KG1 (cell line): ENCODE measurements around the gene CEP41.
"Not testable (repeated sequence)": the region's sequence is repeated elsewhere in the genome, so short reads cannot be mapped to it uniquely, and the experiment has no call there.

ENCODE experiments used
- DNase-seq: peaks from one replicate; lab custom pipeline; 2025; lab: John Stamatoyannopoulos, UW

Gene CEP41

DNA sequence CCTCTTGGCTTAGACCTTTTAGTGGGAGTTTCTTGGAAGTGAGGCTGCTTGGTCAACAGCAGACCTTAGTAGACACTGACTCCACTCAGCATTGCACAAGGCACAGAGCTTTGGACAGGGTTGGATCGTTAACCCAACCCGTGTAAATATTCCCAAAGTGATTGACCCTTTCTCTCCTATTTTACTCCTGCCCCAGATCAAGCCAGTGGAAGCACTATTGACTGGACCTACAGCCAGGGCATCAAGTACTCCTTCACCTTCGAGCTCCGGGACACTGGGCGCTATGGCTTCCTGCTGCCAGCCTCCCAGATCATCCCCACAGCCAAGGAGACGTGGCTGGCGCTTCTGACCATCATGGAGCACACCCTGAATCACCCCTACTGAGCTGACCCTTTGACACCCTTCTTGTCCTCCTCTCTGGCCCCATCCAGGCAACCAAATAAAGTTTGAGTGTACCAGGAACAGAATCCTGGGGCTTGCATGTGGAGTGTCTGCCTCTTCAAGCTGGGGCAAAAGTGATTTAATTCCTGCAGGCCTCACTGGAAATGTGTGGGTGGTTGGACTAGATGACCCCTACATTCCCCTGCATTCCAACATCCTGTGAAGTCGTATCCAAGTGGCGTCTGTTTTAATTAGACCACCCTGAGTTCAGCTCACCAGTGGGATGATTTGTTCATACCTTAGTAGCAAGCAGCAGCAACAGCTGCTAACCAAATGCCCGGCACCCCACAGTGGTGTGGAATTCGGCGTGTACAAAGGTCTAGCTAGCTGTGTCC lies 53.0 kb downstream of the CEP41 start:
- DNase-seq = no peak

DNA sequence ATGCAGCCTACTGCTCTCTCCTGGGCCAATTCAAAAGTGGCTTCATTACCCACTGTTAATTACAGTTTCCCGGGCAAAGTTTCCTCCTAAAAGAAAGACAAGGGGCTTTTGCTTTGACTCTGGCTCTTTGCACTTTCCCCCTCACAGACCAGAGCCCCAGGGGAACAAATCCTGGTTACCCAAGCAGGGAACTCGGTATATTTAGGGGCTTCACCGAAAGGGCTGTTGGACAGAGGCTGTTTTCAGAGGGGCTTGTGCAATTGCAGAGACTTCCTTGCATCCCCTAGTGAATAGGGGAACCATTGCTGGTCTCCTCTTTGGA lies 53.5 kb downstream of the CEP41 start:
- no peak for DNase-seq

DNA sequence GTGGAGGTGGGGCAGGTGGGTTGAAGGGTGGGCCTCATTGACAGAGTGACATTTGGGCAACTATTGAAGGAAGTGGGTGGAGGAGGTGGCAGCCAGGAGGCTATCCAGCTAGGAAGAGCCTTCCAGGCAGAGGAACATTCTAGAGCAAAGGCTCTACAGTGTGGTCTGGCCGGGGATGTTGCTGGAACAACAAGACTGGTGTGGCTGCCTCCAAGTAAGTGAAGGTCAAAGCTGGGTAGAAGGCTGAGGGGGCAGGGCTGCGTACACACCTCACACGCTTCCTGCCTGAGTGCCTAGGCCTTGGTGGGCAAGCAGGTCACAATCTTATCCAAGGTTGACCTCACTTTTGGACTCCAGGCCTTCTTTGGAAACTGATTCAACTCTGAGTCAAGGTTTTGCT lies 53.9 kb downstream of the CEP41 start:
- DNase-seq = no peak

DNA sequence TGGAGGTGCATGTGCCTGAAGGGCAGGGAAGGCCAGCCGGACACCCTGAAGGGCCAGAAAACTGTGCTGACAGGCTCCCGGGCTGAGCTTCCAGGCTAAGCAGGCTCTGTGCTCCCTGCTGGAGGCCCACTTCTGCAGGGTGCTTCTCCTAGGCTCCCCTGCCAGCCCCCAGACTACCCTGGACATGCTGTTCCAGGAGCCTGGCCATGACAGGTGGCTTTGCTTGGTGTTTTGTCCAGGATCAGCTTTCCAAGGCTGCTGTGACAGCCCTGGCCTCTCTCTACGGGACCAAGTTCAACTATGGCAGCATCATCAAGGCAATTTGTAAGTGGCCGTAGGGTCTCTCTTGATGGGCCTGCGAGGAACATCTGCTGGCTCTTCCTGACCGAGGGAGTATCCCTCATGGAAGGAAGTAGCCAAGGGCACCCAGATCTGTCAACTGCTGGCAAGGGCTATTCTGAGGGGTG lies 55.2 kb downstream of the CEP41 start:
- DNase-seq = no peak

DNA sequence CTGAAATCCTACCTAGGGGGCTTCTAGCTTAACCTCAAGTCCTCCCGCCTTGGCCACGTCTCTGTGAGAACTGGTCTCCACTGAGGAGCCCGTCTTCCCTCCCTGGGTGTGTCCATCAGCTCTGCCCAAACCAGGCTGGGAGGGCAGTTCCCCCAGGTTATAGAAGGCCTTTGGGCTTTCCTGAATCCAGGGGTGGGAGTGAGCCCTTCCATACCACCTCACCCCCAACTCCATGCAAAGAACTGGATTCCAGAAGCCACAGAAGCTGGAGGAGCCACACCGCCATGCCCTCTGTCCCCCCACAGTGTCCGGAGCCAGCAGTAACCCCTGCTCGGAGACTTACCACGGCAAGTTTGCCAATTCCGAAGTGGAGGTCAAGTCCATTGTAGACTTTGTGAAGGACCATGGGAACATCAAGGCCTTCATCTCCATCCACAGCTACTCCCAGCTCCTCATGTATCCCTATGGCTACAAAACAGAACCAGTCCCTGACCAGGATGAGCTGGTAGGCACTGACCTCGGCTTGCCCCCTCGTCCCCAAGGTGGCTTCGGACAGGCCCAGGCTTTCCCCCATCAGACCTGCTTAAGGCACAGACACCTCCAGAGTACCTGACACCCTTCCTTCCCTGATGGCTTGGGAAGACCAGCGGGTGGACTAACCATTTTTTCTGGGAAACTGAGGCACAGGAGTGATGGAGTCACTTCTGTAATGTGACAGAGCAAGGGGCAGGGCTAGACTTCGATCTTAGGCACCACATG lies 55.8 kb downstream of the CEP41 start:
- DNase-seq = no peak

DNA sequence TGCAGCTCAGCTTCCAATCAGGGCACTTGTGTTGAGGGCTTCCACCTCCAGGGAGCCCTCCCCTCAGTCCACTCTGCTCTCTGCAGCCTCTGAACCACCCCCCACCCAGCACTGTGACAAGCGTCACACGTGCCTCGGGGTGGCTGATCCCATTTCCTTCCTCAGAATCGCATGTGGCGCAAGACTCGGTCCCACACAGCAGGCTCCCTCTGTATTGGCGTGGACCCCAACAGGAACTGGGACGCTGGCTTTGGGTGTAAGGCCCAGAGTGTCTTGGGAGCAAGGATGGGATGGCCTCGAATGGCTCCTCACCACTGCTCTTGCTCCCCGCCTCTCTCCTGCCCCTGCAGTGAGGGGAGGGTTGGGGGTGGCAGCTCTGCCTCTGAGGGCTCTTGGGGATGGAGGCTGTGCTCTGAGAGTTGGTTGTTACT lies 56.4 kb downstream of the CEP41 start:
- no peak for DNase-seq

DNA sequence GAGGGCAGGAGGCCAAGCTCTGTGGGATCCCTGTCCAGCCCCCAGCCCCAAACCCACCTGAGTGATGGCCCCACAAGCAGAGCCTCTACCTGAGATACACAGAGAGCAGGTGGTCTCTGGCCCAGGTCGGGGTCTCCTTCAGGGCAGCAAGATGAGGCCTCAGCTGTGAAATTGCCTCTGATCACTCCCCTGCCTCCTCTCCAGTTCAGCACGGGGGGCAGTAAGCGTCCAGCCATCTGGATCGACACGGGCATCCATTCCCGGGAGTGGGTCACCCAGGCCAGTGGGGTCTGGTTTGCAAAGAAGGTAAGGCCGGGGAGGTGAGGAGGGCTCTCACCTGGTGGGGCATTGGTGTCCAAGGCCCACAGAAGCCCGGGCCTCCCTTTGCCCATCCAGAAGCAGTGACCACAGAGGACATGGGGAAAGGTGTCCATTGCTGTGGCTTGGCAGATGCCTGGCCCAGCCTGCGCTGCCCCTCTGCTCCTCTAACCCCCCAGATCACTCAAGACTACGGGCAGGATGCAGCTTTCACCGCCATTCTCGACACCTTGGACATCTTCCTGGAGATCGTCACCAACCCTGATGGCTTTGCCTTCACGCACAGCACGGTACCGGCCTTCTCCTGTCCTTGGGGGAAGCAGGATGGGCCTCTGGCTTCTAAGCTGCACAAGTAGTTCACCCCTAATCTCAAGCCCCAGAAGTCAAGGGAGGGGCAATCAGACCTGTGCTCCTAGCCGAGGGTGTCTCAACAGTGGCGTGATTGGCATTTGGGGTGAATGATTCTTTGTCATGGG lies 57.4 kb downstream of the CEP41 start:
- no peak for DNase-seq

DNA sequence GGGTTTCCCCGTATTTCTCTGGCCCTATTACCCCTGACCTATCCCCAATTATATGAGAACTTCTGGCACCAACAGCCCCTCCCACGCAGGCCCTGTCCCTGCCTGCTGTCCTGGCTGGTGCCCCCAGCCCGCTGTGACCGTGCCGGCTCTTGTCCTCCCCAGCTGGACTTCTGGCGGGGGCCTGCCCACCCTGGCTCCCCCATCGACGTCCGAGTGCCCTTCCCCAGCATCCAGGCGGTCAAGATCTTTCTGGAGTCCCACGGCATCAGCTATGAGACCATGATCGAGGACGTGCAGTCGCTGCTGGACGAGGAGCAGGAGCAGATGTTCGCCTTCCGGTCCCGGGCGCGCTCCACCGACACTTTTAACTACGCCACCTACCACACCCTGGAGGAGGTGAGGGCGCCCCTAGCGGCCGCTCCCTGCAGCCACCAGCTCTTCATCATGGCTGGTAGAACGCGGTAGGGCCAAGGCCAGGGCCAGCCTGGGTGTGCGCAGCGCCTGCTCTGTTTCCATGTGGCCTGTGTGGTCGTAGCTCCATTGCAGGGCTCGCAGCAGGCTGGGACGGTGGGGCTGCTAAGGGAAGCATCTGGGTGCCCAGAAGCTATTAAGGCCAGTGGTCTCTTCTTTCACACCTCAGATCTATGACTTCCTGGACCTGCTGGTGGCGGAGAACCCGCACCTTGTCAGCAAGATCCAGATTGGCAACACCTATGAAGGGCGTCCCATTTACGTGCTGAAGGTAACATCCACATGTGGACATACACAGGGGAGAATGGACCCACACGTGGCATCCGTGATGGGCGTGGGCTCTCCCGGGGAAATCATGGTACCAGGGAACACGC lies 59.1 kb downstream of the CEP41 start:
- no peak for DNase-seq

DNA sequence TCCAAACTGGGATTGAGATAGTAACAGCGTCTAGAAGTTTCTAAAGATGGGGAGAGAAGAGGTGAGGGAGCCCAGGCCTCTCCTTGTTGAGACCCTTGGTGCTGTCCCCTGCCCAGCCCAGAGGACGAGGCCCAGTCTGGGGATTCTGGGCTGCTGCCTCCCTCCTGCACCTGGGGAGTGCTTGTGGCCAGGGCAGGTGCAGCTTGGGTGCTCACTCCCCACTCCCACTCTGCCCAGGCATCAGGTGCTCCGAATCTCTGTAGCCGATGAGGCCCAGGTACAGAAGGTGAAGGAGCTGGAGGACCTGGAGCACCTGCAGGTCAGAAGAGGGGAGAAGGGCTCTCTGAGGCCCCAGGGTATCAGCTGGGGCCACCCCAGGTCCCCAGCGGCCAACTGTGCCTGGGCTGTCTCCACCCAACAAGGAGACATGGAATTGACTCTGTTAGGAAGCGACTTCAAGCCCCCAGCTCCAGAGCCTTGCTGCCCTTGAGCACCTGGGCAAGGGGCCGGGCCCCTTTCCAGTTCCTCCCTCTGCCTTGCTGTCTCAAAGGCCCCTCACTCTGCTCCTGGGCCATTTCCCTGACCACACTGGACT lies 59.9 kb downstream of the CEP41 start:
- no peak for DNase-seq

DNA sequence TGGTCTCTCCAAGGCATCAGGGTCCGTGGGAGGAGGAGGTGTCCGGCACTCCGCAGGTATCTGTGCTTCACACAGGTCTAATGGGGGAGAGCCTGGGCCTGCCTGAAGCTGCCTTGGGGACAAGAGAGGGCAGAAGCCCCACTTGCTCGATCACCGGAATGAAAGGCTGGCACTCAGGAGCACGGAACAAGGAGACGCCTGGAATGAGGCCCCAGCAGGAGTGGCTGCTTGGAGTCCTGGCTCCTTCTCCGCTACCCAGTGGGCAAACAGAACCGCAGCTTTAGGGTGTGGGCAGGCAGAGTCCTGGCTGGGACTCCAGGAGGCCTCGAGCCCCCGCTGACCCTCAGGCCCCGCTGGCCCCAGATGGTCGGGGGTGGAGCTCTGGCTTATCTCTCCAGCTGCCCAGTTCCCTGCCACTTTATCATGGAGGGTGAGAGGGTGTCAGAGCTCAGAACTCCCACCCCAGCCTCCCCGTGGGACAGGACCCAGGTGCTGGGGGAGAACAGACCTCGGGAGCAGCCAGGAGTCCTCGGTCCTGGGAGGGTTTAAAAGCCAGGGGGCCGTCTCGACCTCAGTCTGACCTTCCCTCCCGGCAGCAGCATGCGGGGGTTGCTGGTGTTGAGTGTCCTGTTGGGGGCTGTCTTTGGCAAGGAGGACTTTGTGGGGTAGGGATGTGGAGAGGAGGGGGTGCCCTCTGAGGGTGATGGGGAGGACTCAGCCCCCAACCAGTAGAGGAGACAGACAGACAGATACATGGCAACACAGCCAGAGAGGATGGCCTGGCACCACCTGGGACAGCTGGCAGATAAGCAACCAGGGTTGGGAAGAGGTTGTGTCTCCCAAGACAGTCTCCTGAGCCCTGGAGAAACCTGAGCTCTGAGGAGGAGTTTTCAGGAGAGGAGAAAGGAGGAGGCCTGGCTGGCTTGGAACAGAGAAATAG lies 60.6 kb downstream of the CEP41 start, which contains the start of gene CPA1:
TSS of gene CPA1 (plus strand) at position 574 of the 940 bp plus-strand sequence. CDS start at position 601, 27 bp downstream.
- DNase-seq = no peak

DNA sequence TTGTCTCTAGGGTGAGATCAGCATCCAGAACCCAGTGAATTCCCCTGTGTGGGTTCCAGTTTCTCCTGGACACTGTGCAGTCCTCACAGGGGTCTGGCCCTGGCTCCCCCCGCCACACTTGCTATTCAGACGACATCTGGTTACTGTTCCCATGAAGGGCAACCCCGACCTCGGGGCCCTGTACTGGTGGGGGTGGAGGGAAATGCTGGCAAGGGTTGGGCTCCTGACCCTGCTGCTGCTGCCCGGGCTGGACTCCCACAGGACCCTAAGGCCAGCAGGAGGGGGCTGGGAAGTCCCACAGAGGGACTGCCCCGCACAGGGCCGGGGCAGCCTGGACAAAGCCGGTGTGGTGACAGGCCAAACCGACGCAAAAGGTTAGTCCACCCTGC lies 61.3 kb downstream of the CEP41 start:
- no peak for DNase-seq

DNA sequence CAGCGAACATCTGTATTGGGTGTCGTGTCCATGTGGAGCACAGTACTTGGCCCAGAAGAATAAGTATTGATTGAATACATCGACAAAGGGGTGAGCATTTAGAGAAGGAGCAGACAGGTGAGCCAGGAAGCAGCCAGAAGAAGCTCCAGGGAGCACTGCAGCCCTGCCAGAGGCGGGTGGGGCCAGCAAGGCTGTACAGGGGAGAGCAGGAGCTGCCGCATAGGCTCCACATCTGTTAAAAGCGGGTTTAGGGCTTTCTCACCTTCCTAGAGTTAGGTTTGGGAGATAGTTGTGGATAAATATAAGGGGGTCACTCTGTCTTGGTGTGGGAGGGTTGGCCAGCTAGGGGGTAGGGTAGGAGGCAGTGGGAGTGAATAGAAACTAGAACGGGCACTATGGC lies 61.8 kb downstream of the CEP41 start:
- DNase-seq = no peak

DNA sequence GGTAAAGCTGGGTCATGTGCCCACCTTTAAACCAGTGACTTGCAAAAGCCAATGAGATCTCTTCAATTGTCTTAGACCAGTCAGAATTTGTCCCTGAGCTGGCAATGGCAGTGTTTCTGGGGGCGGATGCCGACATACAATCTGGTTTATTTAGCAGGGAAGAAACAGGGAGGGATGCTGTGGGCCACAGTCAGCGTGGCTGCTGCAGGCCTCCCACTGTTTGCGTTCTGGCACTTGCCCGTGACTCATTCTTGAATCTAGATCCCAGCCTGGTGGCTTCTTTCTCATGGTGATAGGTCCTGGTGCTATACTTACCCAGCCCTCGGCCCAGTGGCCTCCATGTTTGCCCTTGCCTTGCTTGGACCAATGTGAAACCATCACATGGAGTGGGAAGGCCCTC lies 63.6 kb downstream of the CEP41 start:
- DNase-seq = no peak

DNA sequence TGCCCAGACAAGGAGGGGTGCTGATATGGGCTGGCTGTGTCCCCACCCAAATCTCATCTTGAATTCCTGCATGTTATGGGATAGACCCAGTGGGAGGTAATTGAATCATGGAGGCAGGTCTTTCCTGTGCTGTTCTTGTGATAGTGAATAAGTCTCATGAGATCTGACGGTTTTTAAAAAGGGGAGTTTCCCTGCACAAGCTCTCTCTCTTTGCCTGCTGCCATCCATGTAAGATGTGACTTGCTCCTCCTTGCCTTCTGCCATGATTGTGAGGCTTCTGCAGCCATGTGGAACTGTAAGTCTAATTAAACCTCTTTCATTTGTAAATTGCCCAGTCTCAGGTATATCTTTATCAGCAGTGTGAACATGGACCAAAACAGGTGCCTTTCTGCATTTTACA lies 64.4 kb downstream of the CEP41 start:
- not testable (repeated sequence) for DNase-seq

DNA sequence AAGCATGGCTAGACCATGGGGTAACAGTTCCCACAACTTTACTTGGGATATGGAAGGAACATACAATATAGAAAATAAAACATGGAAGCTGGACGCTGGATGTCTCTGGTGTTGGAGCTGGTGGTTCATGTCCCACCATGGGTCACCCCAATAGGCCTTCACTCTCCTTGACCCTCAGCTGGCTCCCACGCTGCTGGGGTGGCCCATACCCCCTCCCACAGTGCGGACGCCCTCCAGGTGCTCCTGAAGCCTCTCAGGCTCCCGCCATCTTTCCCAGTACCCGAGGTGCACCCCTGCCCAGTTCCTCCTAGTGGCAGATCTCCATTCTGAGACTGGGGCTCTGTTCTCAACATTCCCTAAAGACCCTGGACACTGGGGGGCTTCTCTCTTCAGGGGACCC lies 66.3 kb downstream of the CEP41 start:
- no peak for DNase-seq

DNA sequence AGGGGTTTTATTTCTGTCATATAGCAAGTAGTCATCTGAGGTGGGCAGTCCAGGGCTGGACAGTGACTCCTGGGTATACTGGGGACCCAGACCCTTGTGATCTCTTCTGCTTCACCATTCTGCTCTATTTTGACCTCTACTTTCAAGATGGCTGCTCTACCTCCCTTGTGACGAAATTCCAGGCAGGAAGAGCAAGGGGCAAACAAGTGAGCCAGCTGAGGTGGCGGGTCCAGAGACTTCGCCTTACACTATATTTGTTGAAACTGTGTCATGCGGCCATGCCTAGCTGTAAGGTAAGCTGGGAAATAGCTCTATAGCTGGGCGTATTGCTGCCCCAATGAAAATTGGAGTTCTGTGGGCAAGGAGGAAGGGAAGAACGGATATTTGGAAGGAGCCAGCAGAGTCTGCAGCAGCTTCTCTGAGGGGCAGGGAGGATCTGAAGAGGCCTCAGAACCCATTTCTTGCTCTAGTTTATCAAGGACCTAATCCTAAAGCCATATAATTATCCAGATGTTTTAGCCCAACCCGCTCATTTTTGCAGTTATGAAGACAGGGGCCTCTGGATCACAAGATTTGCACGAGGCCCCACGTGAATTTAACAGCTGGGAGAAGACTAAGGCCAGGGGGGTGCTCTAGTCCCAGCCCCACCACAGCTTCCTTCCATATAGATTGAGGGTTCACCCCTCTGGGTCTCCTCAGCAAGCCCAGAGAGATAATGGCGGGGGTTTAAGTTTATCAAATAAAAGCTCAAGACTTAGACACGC lies 68.2 kb downstream of the CEP41 start:
- no peak for DNase-seq

DNA sequence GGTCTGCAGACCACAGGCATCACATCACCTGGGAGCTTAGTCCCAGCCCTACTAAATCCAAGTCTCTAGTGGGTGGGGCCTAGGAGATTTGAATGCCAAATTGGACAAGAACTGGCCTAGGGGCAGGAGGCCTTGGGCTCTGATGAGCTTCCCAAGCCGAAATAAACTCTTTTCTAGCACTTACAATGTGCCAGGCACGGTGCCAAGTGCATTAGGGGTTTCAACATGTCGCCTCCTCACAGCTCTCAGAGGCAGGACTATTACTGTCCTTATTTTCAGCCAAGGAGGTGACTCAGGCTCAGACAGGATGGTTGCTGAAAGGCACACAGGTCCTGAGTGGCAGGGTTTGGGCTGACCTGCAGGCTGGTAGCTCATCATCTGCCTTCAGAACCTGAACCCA lies 69.8 kb downstream of the CEP41 start:
- DNase-seq = no peak

DNA sequence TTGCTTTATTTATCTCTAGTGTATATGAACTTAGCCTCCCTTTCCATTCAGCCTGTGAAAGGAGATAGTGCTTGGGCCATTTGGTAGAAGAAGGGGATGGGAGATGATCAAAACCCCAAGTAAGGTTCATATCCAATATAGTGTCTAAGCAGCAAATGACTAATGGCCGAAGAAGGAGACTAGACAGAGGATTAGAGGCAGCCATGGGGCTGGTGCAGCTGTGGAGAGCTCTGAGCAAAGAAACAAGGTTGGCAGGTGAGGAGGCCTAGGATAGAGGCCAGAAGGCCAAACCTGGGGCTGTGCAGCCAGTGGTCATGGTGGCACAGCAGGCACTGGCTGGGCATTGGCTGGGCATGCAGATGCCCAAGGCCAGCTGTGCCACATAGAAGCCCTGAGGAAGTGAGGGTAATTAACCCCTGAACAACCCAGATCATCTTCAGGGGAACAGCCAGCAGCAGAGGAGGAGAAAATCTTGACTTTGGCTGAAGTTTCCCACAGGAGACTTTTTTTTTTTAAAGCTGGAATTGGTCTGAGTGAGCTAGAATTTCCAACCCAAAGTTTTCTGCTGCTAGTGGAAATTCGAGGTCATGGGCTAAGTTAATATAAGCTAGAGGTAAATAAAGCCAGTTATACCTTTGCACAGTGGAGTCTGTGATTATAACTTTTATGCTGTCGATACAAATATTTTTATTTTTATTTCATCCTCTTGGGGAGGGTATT lies 70.8 kb downstream of the CEP41 start:
- no peak for DNase-seq
